Activated CD8-positive, alpha-beta T cell treated with anti-CD3 and anti-CD28 coated beads for 36 hours (primary cell): ENCODE measurements around the gene ABCC8. TPM values are rescaled to one million over a fixed set of nuclear protein-coding genes. Genes with fewer than 3 reads are reported as not detected.

Experiments
- ATAC-seq: fragments of 200-7000 bp; cut with Tn5 transposase; one replicate; pipeline ENCODE4 v1.10.0; 2021; ENCODE audit warnings: mild to moderate bottlenecking, moderate library complexity
- CTCF ChIA-PET: fragments of 350-600 bp; sonication (Branson Sonifier 250); formaldehyde crosslinking; loops from one replicate; lab custom pipeline; 2021; ENCODE audit warnings: antibody characterized with exemption; lab: Charles Lee
- POLR2A ChIA-PET: fragments of 350-600 bp; sonication (Branson Sonifier 250); formaldehyde crosslinking; loops from one replicate; lab custom pipeline; 2021; ENCODE audit warnings: antibody characterized with exemption; lab: Charles Lee
- DNase-seq: peaks from one replicate; pipeline ENCODE4 v3.0.0-alpha.2; 2020
- H3K27ac Mint-ChIP-seq: one replicate; pipeline ENCODE4 v1.8.0; 2021; ENCODE audit warnings: mild to moderate bottlenecking, mixed read lengths
- H3K27me3 Mint-ChIP-seq: one replicate; pipeline ENCODE4 v1.8.0; 2021; ENCODE audit warnings: mixed read lengths
- H3K36me3 Mint-ChIP-seq: one replicate; pipeline ENCODE4 v1.8.0; 2021; ENCODE audit warnings: low read depth, mixed read lengths
- H3K4me1 Mint-ChIP-seq: one replicate; pipeline ENCODE4 v1.8.0; 2021; ENCODE audit warnings: low read depth, mixed read lengths
- H3K4me3 Mint-ChIP-seq: one replicate; pipeline ENCODE4 v1.8.0; 2021; ENCODE audit warnings: mild to moderate bottlenecking, moderate library complexity, mixed read lengths
- H3K9me3 Mint-ChIP-seq: one replicate; pipeline ENCODE4 v1.8.0; 2021; ENCODE audit warnings: mixed read lengths
- intact Hi-C: fragments of 100-400 bp; cut with micrococcal nuclease; formaldehyde crosslinking; loops from one replicate; pipeline ENCODE4 v1.10.0; 2022
- total RNA-seq, 2 experiments: library from RNA; stranded (reverse); gene quantifications; one replicate each; pipeline ENCODE4 v1.2.3, GENCODE V29; 2021
- TF ChIP-seq, protein P1 (sequence below): fragments of 200-600 bp; IDR thresholded peaks from one replicate; pipeline ENCODE4 v1.8.0; 2022; ENCODE audit warnings: antibody characterized with exemption, mild to moderate bottlenecking

The ABCC8 gene
- total RNA-seq, 2 experiments from 2014 or later: not detected

DNA sequence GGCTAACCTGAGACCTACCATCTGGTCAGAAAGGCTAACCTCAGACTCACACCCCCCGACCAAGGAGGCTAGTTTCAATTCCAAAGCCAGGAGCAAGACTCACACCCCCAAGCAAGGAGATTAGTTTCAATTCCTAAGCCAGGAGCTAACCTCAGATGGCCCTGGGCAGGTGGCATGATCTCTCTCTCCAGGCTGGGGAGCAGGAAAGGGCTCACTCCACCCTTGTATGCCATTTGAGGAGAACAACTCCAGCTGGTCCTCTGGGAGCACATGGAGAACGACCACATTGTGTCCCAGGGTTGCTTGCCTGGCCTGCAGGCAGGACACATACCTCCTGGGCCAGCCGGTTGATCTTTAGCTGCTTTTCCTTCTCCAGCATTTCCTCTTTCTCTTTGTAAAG is 34.9 kb upstream of the ABCC8 start:
- H3K36me3 Mint-ChIP-seq: no peaks in the 10 kb centered on the region
- DNase-seq (no peak), ATAC-seq (no peak)
- H3K27ac Mint-ChIP-seq: no peak overlapping the region
- CTCF ChIA-PET: interaction anchor here (1.1 to 2.5 kb wide), 2 partner anchors 16 to 127 kb away, joined by 4 to 10 read pairs; no protein-coding TSS in a partner anchor
- H3K4me1 Mint-ChIP-seq: no peaks in the 10 kb centered on the region
- H3K27me3 Mint-ChIP-seq: peaks cover 7% of the 10 kb centered on the region
- no peaks in the 10 kb centered on the region for H3K9me3 Mint-ChIP-seq
- intact Hi-C loops: no loop called here
- no peak overlapping the region for H3K4me3 Mint-ChIP-seq
- POLR2A ChIA-PET: no interaction called here
- TF ChIP-seq, protein P1, sequence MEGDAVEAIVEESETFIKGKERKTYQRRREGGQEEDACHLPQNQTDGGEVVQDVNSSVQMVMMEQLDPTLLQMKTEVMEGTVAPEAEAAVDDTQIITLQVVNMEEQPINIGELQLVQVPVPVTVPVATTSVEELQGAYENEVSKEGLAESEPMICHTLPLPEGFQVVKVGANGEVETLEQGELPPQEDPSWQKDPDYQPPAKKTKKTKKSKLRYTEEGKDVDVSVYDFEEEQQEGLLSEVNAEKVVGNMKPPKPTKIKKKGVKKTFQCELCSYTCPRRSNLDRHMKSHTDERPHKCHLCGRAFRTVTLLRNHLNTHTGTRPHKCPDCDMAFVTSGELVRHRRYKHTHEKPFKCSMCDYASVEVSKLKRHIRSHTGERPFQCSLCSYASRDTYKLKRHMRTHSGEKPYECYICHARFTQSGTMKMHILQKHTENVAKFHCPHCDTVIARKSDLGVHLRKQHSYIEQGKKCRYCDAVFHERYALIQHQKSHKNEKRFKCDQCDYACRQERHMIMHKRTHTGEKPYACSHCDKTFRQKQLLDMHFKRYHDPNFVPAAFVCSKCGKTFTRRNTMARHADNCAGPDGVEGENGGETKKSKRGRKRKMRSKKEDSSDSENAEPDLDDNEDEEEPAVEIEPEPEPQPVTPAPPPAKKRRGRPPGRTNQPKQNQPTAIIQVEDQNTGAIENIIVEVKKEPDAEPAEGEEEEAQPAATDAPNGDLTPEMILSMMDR: no peak

DNA sequence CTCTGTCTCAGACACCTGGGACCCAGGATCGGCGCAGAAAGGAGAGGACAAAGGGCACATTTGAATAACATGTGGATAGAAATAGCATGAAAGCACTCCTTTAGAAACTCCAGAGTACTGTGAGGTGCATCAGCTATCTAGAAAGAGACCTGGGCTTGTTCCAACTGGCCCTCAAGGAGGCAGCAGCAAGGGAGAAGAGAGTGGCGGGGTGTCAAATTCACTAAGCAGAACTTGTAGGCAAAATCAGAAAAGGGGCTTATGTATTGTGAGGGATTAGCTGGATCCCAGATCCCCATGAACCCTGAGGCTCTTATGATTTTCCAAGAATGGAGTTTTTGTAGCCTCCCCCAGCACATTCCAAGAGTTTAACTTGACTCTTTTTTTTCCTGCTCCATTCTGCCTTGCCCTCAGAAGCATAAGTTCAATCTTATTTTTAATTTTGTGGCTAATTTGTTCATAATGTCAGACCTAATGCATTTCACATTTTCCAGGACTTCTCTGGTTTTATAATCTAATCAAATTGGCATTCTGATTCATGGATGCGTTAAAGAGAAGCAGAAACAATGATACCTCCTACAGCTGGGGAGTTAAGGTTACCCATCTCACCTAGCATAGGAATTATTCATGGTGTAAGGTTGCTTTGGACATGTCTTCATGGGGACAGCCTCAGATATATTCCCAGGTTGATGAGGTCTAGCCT is 34.0 kb upstream of the ABCC8 start:
- TF ChIP-seq, protein P1: no peak
- no peak overlapping the region for H3K4me3 Mint-ChIP-seq
- peaks cover 7% of the 10 kb centered on the region for H3K27me3 Mint-ChIP-seq
- POLR2A ChIA-PET: no interaction called here
- H3K4me1 Mint-ChIP-seq: no peaks in the 10 kb centered on the region
- no peaks in the 10 kb centered on the region for H3K36me3 Mint-ChIP-seq
- no peak overlapping the region for H3K27ac Mint-ChIP-seq
- no peaks in the 10 kb centered on the region for H3K9me3 Mint-ChIP-seq
- ATAC-seq (no peak), DNase-seq (no peak)
- intact Hi-C loops: no loop called here
- CTCF ChIA-PET: interaction anchor here (2.5 to 15.5 kb wide), 2 partner anchors 17 to 128 kb away, joined by 10 to 167 read pairs; no protein-coding TSS in a partner anchor

DNA sequence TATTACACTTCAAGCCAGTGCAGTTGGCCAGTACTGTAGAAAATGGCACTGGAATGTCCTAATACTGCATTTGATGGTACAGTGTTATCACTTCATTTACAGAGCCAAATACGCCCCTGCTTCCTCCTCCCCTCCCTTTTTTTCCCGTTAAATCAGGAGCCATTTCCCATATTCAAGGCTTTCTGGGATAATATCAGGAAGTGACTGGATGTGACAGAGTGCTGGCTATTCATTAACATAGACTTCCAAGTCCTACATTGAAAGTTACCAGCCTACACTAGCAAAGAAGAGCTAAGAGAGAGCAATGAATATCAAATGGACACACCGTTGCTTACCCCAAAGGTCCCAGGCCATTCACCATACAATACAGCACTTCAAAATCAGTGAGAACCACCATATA is 32.1 kb upstream of the ABCC8 start:
- H3K27ac Mint-ChIP-seq: no peak overlapping the region
- H3K4me1 Mint-ChIP-seq: no peaks in the 10 kb centered on the region
- H3K36me3 Mint-ChIP-seq: no peaks in the 10 kb centered on the region
- DNase-seq (no peak), ATAC-seq (no peak)
- ChIA-PET CTCF (interaction anchor here (1.1 to 15.5 kb wide), 4 partner anchors 10 to 126 kb away, joined by 4 to 167 read pairs (median 4); no protein-coding TSS in a partner anchor), POLR2A (no interaction called here)
- H3K9me3 Mint-ChIP-seq: no peaks in the 10 kb centered on the region
- H3K27me3 Mint-ChIP-seq: peaks cover 7% of the 10 kb centered on the region
- TF ChIP-seq, protein P1: no peak
- intact Hi-C loops: loop anchor here (5.0 kb wide), 1 partner anchor 276 kb away; no protein-coding TSS in a partner anchor
- H3K4me3 Mint-ChIP-seq: no peak overlapping the region

DNA sequence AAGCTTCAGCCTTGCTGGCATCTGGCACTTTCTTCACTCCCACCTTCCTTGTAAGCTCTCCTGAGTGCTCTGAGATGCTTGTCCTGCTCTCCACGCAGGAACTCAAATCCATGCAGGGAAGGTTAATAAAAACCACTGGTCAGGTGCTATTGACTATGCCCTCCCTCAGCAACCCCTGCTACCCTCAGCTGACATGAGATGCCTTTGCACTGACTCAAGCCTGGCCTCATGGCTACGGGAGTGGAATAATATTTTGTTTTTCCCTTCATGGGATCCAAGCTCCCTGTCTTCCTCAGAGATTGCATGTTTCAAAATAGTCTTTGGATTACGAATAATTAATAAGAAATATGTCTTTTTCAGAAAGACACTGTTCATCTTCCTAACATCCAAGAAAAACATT is 31.7 kb upstream of the ABCC8 start:
- ATAC-seq (no peak), DNase-seq (no peak)
- Mint-ChIP-seq H3K4me3 (no peak overlapping the region), H3K36me3 (no peaks in the 10 kb centered on the region), H3K4me1 (no peaks in the 10 kb centered on the region), H3K27ac (no peak overlapping the region), H3K9me3 (no peaks in the 10 kb centered on the region), H3K27me3 (peaks cover 7% of the 10 kb centered on the region)
- POLR2A ChIA-PET: no interaction called here
- CTCF ChIA-PET: interaction anchor here (1.1 to 15.5 kb wide), 6 partner anchors 9 to 125 kb away, joined by 4 to 167 read pairs (median 5); partner anchors contain the start of gene KCNJ11
- intact Hi-C loops: loop anchor here (5.0 kb wide), 1 partner anchor 276 kb away; no protein-coding TSS in a partner anchor
- TF ChIP-seq, protein P1: no peak

DNA sequence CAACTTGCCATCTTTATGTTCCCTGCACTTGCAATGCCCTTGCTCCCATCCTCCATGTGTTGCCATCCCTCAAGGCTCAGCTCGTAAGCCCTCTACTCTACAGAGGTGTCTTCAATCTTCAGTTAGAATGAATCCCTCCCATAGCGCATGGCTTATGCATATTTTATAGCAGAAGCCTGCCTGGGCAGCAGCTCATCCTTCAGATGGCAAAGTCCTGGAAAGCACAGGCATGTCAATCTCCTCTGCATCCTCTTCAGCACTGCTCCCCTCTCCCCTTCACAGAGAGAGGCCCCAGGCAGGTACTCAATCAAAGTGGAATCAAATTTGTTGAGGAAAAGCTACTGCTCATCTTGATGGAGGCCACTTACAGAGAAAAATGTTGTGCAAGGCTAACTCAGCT is 31.1 kb upstream of the ABCC8 start:
- DNase-seq (no peak), ATAC-seq (no peak)
- CTCF ChIA-PET: interaction anchor here (1.1 to 15.5 kb wide), 6 partner anchors 9 to 125 kb away, joined by 4 to 167 read pairs (median 5); partner anchors contain the start of gene KCNJ11
- intact Hi-C loops: loop anchor here (5.0 kb wide), 1 partner anchor 275 kb away; no protein-coding TSS in a partner anchor
- TF ChIP-seq, protein P1: no peak
- peaks cover 7% of the 10 kb centered on the region for H3K27me3 Mint-ChIP-seq
- H3K4me3 Mint-ChIP-seq: no peak overlapping the region
- POLR2A ChIA-PET: no interaction called here
- H3K36me3 Mint-ChIP-seq: no peaks in the 10 kb centered on the region
- no peaks in the 10 kb centered on the region for H3K9me3 Mint-ChIP-seq
- H3K4me1 Mint-ChIP-seq: no peaks in the 10 kb centered on the region
- no peak overlapping the region for H3K27ac Mint-ChIP-seq
